ENCODE measurements around the gene LOC128125822.

LOC128125822 gene

GRCh38 chr6:63553208-63553607 is 19.1 kb upstream of the LOC128125822 start:
- DNase-seq (ENCODE audit: extremely low read depth in 1 of 11, low read depth in 9 of 11, low spot score in 4 of 11), result no peak

GRCh38 chr6:63553900-63554299 is 18.4 kb upstream of the LOC128125822 start:
- DNase-seq (ENCODE audit: extremely low read depth in 1 of 11, low read depth in 9 of 11, low spot score in 4 of 11), result no peak

GRCh38 chr6:63554782-63555181 is 17.5 kb upstream of the LOC128125822 start:
- DNase-seq (ENCODE audit: extremely low read depth in 1 of 11, low read depth in 9 of 11, low spot score in 4 of 11), result no peak

DNA sequence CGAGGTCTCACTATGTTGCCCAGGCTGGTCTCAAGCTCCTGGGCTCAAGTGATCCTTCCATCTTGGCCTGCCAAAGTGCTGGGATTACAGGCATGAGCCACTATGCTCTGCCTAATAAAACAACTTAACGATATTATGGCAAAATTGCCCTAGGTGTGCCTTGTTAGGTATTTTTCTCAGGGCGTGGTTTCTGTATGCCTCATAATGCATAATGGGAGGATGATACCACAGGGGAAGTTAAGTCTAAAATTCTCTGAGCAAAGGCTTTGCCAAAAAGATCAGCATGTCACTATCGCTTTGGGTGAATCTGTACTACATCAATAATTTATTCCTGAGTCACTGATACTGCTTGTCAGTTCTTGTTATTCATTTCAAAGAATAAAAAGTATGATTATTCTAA is 15.9 kb upstream of the LOC128125822 start:
- DNase-seq (ENCODE audit: extremely low read depth in 1 of 11, low read depth in 9 of 11, low spot score in 4 of 11), result no peak

- DNase-seq (ENCODE audit: extremely low read depth in 1 of 11, low read depth in 9 of 11, low spot score in 4 of 11), result no peak
Observed at GRCh38 chr6:63558278-63558677, 14.0 kb upstream of the LOC128125822 start.

GRCh38 chr6:63560801-63561287 is 11.4 kb upstream of the LOC128125822 start:
- DNase-seq (ENCODE audit: extremely low read depth in 1 of 11, low read depth in 9 of 11, low spot score in 4 of 11), result no peak

GRCh38 chr6:63561288-63561687 is 11.0 kb upstream of the LOC128125822 start:
- DNase-seq (ENCODE audit: extremely low read depth in 1 of 11, low read depth in 9 of 11, low spot score in 4 of 11), result no peak

DNA sequence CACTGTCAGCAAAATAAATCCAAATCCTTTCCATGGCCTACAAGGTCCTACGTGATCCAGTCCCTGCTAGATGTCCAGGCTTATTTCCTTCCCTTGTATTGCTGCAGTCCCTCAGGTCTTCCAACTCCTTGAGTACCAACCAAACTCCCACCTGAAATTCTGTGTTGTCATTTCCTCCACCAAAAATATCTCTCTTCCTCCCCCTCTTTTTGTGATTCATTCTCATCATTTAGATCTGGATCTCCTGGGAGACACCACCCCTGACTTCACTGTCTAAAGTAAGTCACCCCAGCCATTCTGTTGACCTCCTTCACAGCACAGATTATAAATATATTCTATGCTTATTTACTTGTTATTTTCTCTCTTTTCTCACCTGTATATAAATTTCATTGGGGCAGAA is 9.0 kb upstream of the LOC128125822 start:
- DNase-seq (ENCODE audit: extremely low read depth in 1 of 11, low read depth in 9 of 11, low spot score in 4 of 11), result no peak

DNA sequence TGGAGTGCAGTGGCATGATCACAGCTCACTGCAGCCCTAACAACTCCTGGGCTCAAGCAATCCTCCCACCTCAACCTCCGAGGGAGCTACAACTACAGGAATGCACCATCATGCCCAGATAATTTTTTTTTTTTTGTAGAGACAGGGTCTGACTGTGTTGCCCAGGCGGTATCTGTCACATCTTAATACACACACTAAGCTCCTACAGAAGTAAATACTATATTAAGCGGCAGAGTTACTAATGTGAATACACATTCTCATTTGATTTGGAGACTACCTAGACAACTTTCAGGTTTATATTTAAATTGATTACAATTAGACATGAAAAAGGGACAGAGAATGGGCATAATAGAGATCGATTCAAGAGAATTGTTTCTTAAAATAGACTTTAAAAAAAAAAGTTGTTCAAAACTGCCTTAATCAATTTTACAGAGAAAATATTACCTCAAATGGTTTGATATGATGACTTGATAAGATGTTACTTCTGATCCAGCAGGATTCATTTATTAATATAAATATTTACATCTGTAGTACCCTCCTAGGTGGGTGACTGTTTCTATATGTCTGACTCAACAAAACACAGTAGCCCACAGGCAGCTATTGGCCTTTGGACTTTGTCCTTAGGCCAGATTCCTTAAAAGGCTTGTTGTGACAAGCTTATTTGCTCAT is 7.1 kb upstream of the LOC128125822 start:
- DNase-seq (ENCODE audit: extremely low read depth in 1 of 11, low read depth in 9 of 11, low spot score in 4 of 11), result no peak

- DNase-seq (ENCODE audit: extremely low read depth in 1 of 11, low read depth in 9 of 11, low spot score in 4 of 11), result no peak
Observed at GRCh38 chr6:63565727-63566596, 6.3 kb upstream of the LOC128125822 start.

GRCh38 chr6:63567966-63568365 is 4.3 kb upstream of the LOC128125822 start:
- no peak for DNase-seq (ENCODE audit: extremely low read depth in 1 of 11, low read depth in 9 of 11, low spot score in 4 of 11)

GRCh38 chr6:63571361-63572043 is 778 bp upstream of the LOC128125822 start:
- DNase-seq (ENCODE audit: extremely low read depth in 1 of 11, low read depth in 9 of 11, low spot score in 4 of 11), result peak in 4 of 11 donors; percentile 15 to 51 (median 29)

GRCh38 chr6:63572747-63573075 is 431 bp downstream of the LOC128125822 start:
- peak in 1 of 11 donors; percentile 20 for DNase-seq (ENCODE audit: extremely low read depth in 1 of 11, low read depth in 9 of 11, low spot score in 4 of 11)

GRCh38 chr6:63573076-63573898 is 1.0 kb downstream of the LOC128125822 start:
- peak in 10 of 11 donors; percentile 66 to 78 (median 70) for DNase-seq (ENCODE audit: extremely low read depth in 1 of 11, low read depth in 9 of 11, low spot score in 4 of 11)

DNA sequence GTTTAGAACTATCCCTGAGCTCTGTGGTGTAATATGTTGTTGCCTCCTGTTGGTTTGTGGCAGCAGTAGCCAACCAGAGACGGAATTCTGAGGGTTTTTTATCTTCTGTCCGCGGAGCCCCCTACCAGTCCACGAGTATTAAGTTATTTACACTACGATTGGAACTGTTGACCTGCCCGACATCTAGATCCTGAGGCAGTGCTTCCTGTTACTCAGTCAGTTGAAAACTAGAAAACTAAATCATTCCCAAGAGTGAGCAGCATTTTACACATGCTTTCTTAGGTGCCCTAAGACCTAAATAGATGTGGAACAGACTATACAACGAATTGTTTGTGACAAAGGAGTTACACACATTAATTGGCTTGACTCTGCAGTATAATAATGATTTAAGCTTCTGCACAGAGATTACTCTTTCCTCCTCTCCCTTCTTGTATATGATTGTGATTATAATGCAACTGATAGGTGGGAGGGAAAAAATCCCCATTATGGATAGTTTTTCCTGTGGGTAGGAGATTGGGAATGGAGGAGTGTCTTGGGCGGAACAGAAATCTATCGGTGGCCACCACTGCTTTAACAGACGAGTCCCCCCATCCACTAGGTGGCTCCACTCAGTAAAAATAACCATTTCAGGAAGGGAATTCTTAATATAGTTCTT is 1.7 kb downstream of the LOC128125822 start:
- DNase-seq (ENCODE audit: extremely low read depth in 1 of 11, low read depth in 9 of 11, low spot score in 4 of 11), result peak in 6 of 11 donors; percentile 28 to 59 (median 38)

GRCh38 chr6:63574554-63574900 is 2.2 kb downstream of the LOC128125822 start:
- DNase-seq (ENCODE audit: extremely low read depth in 1 of 11, low read depth in 9 of 11, low spot score in 4 of 11), result no peak

GRCh38 chr6:63576147-63576772 is 4.0 kb downstream of the LOC128125822 start:
- DNase-seq (ENCODE audit: extremely low read depth in 1 of 11, low read depth in 9 of 11, low spot score in 4 of 11), result no peak
